ENCODE results near the gene GPR156.

Gene GPR156

GRCh38 chr3:120289636-120290035, 4.6 kb upstream of the GPR156 start:
- no peak for DNase-seq (ENCODE audit: low read depth)
- no peak overlapping the region for H3K4me3 ChIP-seq (ENCODE audit: control insufficient read depth, low read depth, low read length)

GRCh38 chr3:120286465-120286864, 1.4 kb upstream of the GPR156 start:
- H3K4me3 ChIP-seq (ENCODE audit: control insufficient read depth, low read depth, low read length): no peak overlapping the region
- no peak for TF ChIP-seq CTCF (conservative IDR thresholded peaks at IDR 0.05; ENCODE audit: control insufficient read depth, insufficient read depth, low read depth, low read length)
- no peak for DNase-seq (ENCODE audit: low read depth)

More at GRCh38 chr3:120289636-120290035, 4.6 kb upstream of the GPR156 start:
- TF ChIP-seq CTCF (conservative IDR thresholded peaks at IDR 0.05; ENCODE audit: control insufficient read depth, insufficient read depth, low read depth, low read length): no peak

GRCh38 chr3:120285508-120285841, 453 bp upstream of the GPR156 start:
- peak overlapping the region; percentile 35 for H3K4me3 ChIP-seq (ENCODE audit: control insufficient read depth, low read depth, low read length)
- TF ChIP-seq CTCF (conservative IDR thresholded peaks at IDR 0.05; ENCODE audit: control insufficient read depth, insufficient read depth, low read depth, low read length): no peak
- DNase-seq (ENCODE audit: low read depth): no peak

- TF ChIP-seq CTCF (conservative IDR thresholded peaks at IDR 0.05; ENCODE audit: control insufficient read depth, insufficient read depth, low read depth, low read length): no peak
- no peak overlapping the region for H3K4me3 ChIP-seq (ENCODE audit: control insufficient read depth, low read depth, low read length)
- no peak for DNase-seq (ENCODE audit: low read depth)
Measured at GRCh38 chr3:120281261-120281660, 3.8 kb downstream of the GPR156 start.

GRCh38 chr3:120280566-120280965, 4.5 kb downstream of the GPR156 start:
- TF ChIP-seq CTCF (conservative IDR thresholded peaks at IDR 0.05; ENCODE audit: control insufficient read depth, insufficient read depth, low read depth, low read length): no peak
- DNase-seq (ENCODE audit: low read depth): no peak

GRCh38 chr3:120280026-120280425, 5.0 kb downstream of the GPR156 start:
- TF ChIP-seq CTCF (conservative IDR thresholded peaks at IDR 0.05; ENCODE audit: control insufficient read depth, insufficient read depth, low read depth, low read length): no peak
- no peak overlapping the region for H3K4me3 ChIP-seq (ENCODE audit: control insufficient read depth, low read depth, low read length)
- DNase-seq (ENCODE audit: low read depth): no peak

More at GRCh38 chr3:120280566-120280965, 4.5 kb downstream of the GPR156 start:
- no peak overlapping the region for H3K4me3 ChIP-seq (ENCODE audit: control insufficient read depth, low read depth, low read length)

- no peak for TF ChIP-seq CTCF (conservative IDR thresholded peaks at IDR 0.05; ENCODE audit: control insufficient read depth, insufficient read depth, low read depth, low read length)
- H3K4me3 ChIP-seq (ENCODE audit: control insufficient read depth, low read depth, low read length): no peak overlapping the region
- peak; percentile 48 for DNase-seq (ENCODE audit: low read depth)
Measured at GRCh38 chr3:120276767-120277166, 8.3 kb downstream of the GPR156 start.
